Endothelial cell of umbilical vein (primary cell): ENCODE results near the gene SLC2A6.

Experiments used
- CTCF ChIP-seq, 2 donors: IDR thresholded peaks; 1 replicate in 1 of 2; 2 replicates in 1 of 2; pipeline ENCODE4 v1.5.1; 2011; ENCODE audit warnings: low read length in 2 of 2, mild to moderate bottlenecking in 2 of 2, moderate library complexity in 2 of 2, control low read depth in 1 of 2, inconsistent platforms in 1 of 2, low read depth in 1 of 2; ENCODE audit not compliant: insufficient read depth in 1 of 2; ENCODE audit errors: extremely low read depth in 1 of 2
- EZH2 ChIP-seq: IDR thresholded peaks from 2 replicates; pipeline ENCODE4 v1.6.1; 2012; ENCODE audit warnings: borderline replicate concordance, low read depth, mild to moderate bottlenecking, moderate library complexity, low read length, inconsistent platforms; ENCODE audit not compliant: severe bottlenecking
- FOS ChIP-seq: IDR thresholded peaks from 2 replicates; pipeline ENCODE4 v1.6.1; 2011; ENCODE audit warnings: mild to moderate bottlenecking, low read length, moderate library complexity, borderline replicate concordance; ENCODE audit not compliant: insufficient read depth
- JUN ChIP-seq: IDR thresholded peaks from 2 replicates; pipeline ENCODE4 v1.6.1; 2011; ENCODE audit warnings: borderline replicate concordance, low read depth; ENCODE audit not compliant: insufficient read length, insufficient read depth
- MAX ChIP-seq: IDR thresholded peaks from 2 replicates; pipeline ENCODE4 v1.6.1; 2011; ENCODE audit not compliant: insufficient read depth, insufficient read length
- MYC ChIP-seq: IDR thresholded peaks from one replicate; pipeline ENCODE4 v1.6.1; 2011; ENCODE audit warnings: mild to moderate bottlenecking, low read depth, low read length
- POLR2A ChIP-seq: IDR thresholded peaks from 2 replicates; pipeline ENCODE4 v1.6.1; 2012; ENCODE audit warnings: low read depth, mild to moderate bottlenecking, control low read depth, low read length
- POLR2AphosphoS5 ChIP-seq: IDR thresholded peaks from 2 replicates; pipeline ENCODE4 v1.6.1; 2012; ENCODE audit warnings: low read depth, mild to moderate bottlenecking, control low read depth, low read length, moderate library complexity; ENCODE audit not compliant: insufficient read depth

GRCh38 chr9:133426011-133426410, 52.9 kb downstream of the SLC2A6 start:
- no peak for TF ChIP-seq MYC
- TF ChIP-seq CTCF (IDR thresholded peaks at IDR 0.05; ENCODE audit: extremely low read depth in 1 of 2, insufficient read depth in 1 of 2, low read depth in 1 of 2, low read length in 2 of 2), result no peak
- TF ChIP-seq JUN, result no peak
- TF ChIP-seq POLR2AphosphoS5, result no peak
- no peak for TF ChIP-seq POLR2A
- TF ChIP-seq MAX, result no peak
- no peak for TF ChIP-seq EZH2
- TF ChIP-seq FOS, result no peak
